A673 (cell line): ENCODE measurements around the gene PLAAT4. TPM values are rescaled to one million over a fixed set of nuclear protein-coding genes. Genes with fewer than 3 reads are reported as not detected.

ENCODE experiments used
- BruUV-seq: library from RNA; stranded (reverse); fragments of 400-500 nt; replicated peaks from 2 replicates; lab custom pipeline; 2021; lab: Mats Ljungman, UMichigan
- CTCF ChIA-PET: fragments of 300-600 bp; sonication (Branson Sonifier 250); formaldehyde crosslinking; loops from one replicate; lab custom pipeline; 2022; ENCODE audit warnings: antibody characterized with exemption; lab: Charles Lee
- POLR2A ChIA-PET: fragments of 300-600 bp; sonication (Branson Sonifier 250); formaldehyde crosslinking; loops from one replicate; lab custom pipeline; 2022; ENCODE audit warnings: antibody characterized with exemption; ENCODE audit not compliant: low non-redundant PET; lab: Charles Lee
- DNase-seq: peaks from one replicate; pipeline ENCODE4 v3.0.0-alpha.2; 2015; ENCODE audit warnings: low spot score
- H3K27ac ChIP-seq: fragments of 200-600 bp; sonication (generic); 2 replicates; pipeline ENCODE4 v1.5.1; 2016; ENCODE audit warnings: mixed run types, low read depth, mild to moderate bottlenecking, mixed read lengths, antibody characterized with exemption, low read length; ENCODE audit not compliant: poor library complexity, severe bottlenecking
- H3K27me3 ChIP-seq: fragments of 200-600 bp; sonication (generic); replicated peaks from 2 replicates; pipeline ENCODE4 v1.6.1; 2017; ENCODE audit warnings: mixed run types, low read depth, mild to moderate bottlenecking, mixed read lengths, antibody characterized with exemption, low read length; ENCODE audit not compliant: insufficient read depth, poor library complexity
- H3K36me3 ChIP-seq: fragments of 200-600 bp; sonication (generic); 2 replicates; pipeline ENCODE4 v1.6.1; 2016; ENCODE audit warnings: mixed run types, mild to moderate bottlenecking, mixed read lengths, antibody characterized with exemption, low read length; ENCODE audit not compliant: insufficient read depth, poor library complexity, severe bottlenecking
- H3K4me1 ChIP-seq: fragments of 200-600 bp; sonication (generic); 2 replicates; pipeline ENCODE4 v1.6.1; 2017; ENCODE audit warnings: mixed run types, mild to moderate bottlenecking, mixed read lengths, antibody characterized with exemption, low read length; ENCODE audit not compliant: insufficient read depth, poor library complexity, severe bottlenecking
- H3K4me3 ChIP-seq: fragments of 200-600 bp; sonication (generic); 2 replicates; pipeline ENCODE4 v1.5.1; 2016; ENCODE audit warnings: low read depth, mixed run types, mild to moderate bottlenecking, mixed read lengths, low read length; ENCODE audit not compliant: poor library complexity, severe bottlenecking
- H3K9me3 ChIP-seq: fragments of 200-600 bp; sonication (generic); 2 replicates; pipeline ENCODE4 v1.6.1; 2016; ENCODE audit warnings: mixed run types, low read depth, mild to moderate bottlenecking, mixed read lengths, antibody characterized with exemption, low read length; ENCODE audit not compliant: poor library complexity, severe bottlenecking
- EZH2 ChIP-seq: fragments of 200-600 bp; sonication (generic); IDR thresholded peaks from 2 replicates; pipeline ENCODE4 v1.6.1; 2017; ENCODE audit warnings: borderline replicate concordance, low read depth, mild to moderate bottlenecking, mixed read lengths, antibody characterized with exemption, low read length; ENCODE audit not compliant: poor library complexity, severe bottlenecking
- intact Hi-C: fragments of 100-400 bp; cut with micrococcal nuclease; formaldehyde crosslinking; loops from one replicate; pipeline ENCODE4 v1.10.0; 2022; ENCODE audit not compliant: unreplicated experiment
- total RNA-seq: library from RNA; stranded (reverse); gene quantifications from 2 replicates; pipeline ENCODE4 v1.2.3, GENCODE V29; 2021
- TF ChIP-seq, protein P1 (sequence below): fragments of 300-800, 200-600 bp; sonication (generic); conservative IDR thresholded peaks from 2 replicates; pipeline ENCODE4 v1.5.1; 2017; ENCODE audit warnings: low read depth, mild to moderate bottlenecking, antibody characterized with exemption, low read length, moderate library complexity, mixed read lengths

Gene PLAAT4
- total RNA-seq, 1 experiment from 2014 or later, result 0.97 TPM

DNA sequence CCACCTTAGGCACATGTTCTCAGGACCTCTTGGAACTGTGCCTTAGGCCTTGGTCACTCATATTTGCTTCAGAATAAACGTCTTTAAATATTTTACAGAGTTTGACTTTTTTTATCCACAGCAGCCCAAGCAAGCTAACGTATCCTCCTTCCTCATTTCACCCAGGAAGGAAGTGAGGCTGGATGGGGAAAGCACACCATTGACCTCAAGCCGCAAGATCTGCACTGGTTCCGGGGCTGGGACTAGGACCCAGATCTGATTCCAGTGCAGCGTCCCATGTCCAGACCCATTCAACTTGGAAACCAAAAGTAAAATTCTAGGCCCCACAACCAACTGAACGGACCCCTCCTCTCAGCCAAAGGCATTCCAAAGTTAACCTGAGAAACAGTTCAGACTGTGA is 33.1 kb upstream of the PLAAT4 start:
- Histone ChIP-seq H3K9me3 (peaks cover 14% of the 10 kb centered on the region), H3K27me3 (no peaks in the 10 kb centered on the region), H3K27ac (no peak overlapping the region), H3K4me1 (no peaks in the 10 kb centered on the region), H3K36me3 (no peaks in the 10 kb centered on the region), H3K4me3 (no peak overlapping the region)
- TF ChIP-seq EZH2, result no peak
- TF ChIP-seq, protein P1, sequence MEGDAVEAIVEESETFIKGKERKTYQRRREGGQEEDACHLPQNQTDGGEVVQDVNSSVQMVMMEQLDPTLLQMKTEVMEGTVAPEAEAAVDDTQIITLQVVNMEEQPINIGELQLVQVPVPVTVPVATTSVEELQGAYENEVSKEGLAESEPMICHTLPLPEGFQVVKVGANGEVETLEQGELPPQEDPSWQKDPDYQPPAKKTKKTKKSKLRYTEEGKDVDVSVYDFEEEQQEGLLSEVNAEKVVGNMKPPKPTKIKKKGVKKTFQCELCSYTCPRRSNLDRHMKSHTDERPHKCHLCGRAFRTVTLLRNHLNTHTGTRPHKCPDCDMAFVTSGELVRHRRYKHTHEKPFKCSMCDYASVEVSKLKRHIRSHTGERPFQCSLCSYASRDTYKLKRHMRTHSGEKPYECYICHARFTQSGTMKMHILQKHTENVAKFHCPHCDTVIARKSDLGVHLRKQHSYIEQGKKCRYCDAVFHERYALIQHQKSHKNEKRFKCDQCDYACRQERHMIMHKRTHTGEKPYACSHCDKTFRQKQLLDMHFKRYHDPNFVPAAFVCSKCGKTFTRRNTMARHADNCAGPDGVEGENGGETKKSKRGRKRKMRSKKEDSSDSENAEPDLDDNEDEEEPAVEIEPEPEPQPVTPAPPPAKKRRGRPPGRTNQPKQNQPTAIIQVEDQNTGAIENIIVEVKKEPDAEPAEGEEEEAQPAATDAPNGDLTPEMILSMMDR, result no peak
- POLR2A ChIA-PET, result no interaction called here
- DNase-seq, result no peak
- intact Hi-C loops, result loop anchor here (10.0 kb wide), 1 partner anchor 59 kb away; no protein-coding TSS in a partner anchor
- CTCF ChIA-PET, result no interaction called here
- no TSS peak for BruUV-seq

DNA sequence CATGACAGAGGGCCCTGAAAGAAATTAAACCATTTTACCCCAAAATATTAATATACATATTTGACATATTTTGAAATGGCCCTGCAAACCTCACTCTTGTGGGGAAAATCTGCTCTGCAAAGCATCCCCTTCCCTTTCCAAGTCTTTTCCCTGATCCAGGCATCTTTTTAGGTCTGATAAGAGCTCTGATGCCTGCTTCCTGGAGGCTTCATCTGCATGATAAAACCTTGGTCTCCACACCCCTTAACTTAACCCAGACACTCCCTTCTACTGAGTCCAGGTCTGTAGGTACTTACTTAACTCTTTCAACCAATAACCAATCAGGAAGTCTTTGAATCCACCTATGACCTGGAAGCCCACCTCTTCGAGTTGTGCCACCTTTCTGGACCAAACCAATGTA is 32.6 kb upstream of the PLAAT4 start:
- Histone ChIP-seq H3K4me1 (no peaks in the 10 kb centered on the region), H3K4me3 (no peak overlapping the region), H3K27me3 (no peaks in the 10 kb centered on the region), H3K36me3 (no peaks in the 10 kb centered on the region), H3K9me3 (peaks cover 14% of the 10 kb centered on the region), H3K27ac (no peak overlapping the region)
- DNase-seq, result no peak
- no TSS peak for BruUV-seq
- ChIA-PET POLR2A (no interaction called here), CTCF (no interaction called here)
- no peak for TF ChIP-seq EZH2
- TF ChIP-seq, protein P1, result no peak
- intact Hi-C loops, result loop anchor here (10.0 kb wide), 1 partner anchor 59 kb away; no protein-coding TSS in a partner anchor

DNA sequence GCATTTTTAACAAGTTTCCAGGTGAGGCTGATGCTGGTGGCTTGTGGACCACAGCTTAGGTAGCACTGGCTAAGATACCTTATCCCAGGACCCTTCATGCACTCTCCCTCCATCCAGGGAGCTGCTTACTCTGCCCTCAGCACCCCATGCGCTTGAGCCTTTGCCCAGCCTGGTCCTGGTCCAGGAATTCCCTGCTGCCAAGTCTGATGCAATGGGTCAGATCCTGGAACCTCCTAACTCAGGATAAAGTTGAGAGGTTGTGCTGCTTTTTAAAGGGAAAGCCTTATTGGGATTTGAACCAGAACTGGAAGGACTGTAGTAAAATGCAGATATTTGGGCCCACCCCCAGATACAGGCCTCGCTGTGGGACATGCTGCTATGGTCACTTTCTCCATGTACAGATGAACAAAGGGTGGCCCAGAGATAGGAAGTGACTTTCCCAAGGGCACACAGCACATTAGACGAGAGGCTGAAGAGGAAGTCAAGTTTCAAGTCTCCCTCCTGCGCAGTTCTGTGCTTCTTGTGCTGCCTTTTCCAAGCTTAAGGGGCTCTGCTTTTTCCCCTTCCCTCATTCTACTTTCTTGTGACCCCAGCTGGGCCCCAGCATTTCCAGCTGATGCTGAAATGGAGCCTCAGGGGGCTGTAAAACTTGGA is 31.5 kb upstream of the PLAAT4 start:
- H3K4me1 ChIP-seq, result no peaks in the 10 kb centered on the region
- POLR2A ChIA-PET, result no interaction called here
- H3K27me3 ChIP-seq, result no peaks in the 10 kb centered on the region
- no TSS peak for BruUV-seq
- intact Hi-C loops, result loop anchor here (10.0 kb wide), 1 partner anchor 60 kb away; no protein-coding TSS in a partner anchor
- no peak for TF ChIP-seq EZH2
- TF ChIP-seq, protein P1, result no peak
- H3K36me3 ChIP-seq, result no peaks in the 10 kb centered on the region
- no peak overlapping the region for H3K4me3 ChIP-seq
- H3K27ac ChIP-seq, result no peak overlapping the region
- CTCF ChIA-PET, result no interaction called here
- DNase-seq, result no peak
- H3K9me3 ChIP-seq, result peaks cover 10% of the 10 kb centered on the region
